Tibial nerve (tissue), 4 donors: ENCODE results near the gene RASSF5.

Experiments
- CTCF ChIP-seq, 5 experiments: fragments of 200-600 bp in 3 of 5; fragments of 450-650 bp in 2 of 5; sonication (generic) in 3 of 5; IDR thresholded peaks; one replicate each; pipeline ENCODE4 v1.5.1; 2016 to 2019; ENCODE audit warnings: antibody characterized with exemption in 5 of 5, mild to moderate bottlenecking in 3 of 5, moderate library complexity in 2 of 5
- EP300 ChIP-seq, 2 donors: sonication (generic); formaldehyde crosslinking; IDR thresholded peaks; one replicate each; pipeline ENCODE4 v1.6.1; 2017; ENCODE audit warnings: antibody characterized with exemption in 2 of 2, mild to moderate bottlenecking in 1 of 2
- POLR2A ChIP-seq, 2 donors: fragments of 450-650 bp; IDR thresholded peaks; one replicate each; pipeline ENCODE4 v1.6.1; 2017; ENCODE audit warnings: antibody characterized with exemption in 2 of 2, mild to moderate bottlenecking in 2 of 2, moderate library complexity in 2 of 2

- no peak for TF ChIP-seq CTCF (IDR thresholded peaks at IDR 0.05)
- no peak for TF ChIP-seq POLR2A (IDR thresholded peaks at IDR 0.05)
- TF ChIP-seq EP300 (IDR thresholded peaks at IDR 0.05), result no peak
Measured at GRCh38 chr1:206566999-206567398, 59.7 kb downstream of the RASSF5 start.
